Stimulated activated CD4-positive, alpha-beta T cell treated with anti-CD3 and anti-CD28 coated beads, Interleukin-15, amount 100 ng/mL, for 24 hours (primary cell): ENCODE measurements around the gene USP13.
"Not testable (repeated sequence)": the region's sequence is repeated elsewhere in the genome, so short reads cannot be mapped to it uniquely, and the experiment has no call there.

ENCODE experiments used
- DNase-seq: peaks from one replicate; pipeline ENCODE4 v3.0.0-alpha.2; 2020

USP13 gene

DNA sequence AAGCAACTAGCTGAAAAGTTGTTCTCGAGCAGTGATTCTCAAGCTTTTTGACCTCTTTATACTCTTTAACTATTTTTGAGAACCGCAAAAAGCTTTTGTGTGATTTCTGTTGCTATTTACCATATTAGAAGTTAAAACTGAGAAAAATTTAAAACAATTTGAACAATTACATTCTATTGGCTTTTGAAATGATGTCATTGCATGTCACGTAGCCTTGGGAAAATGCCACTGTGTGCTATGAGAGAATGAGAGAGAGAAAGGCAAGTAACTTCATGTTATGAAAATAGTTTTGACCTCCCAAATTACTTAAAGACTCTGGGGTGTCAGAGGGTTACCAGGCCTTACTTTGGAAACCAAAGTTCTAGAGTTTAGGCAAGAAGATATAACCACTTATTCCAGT lies 8.0 kb downstream of the USP13 start:
- DNase-seq = no peak

DNA sequence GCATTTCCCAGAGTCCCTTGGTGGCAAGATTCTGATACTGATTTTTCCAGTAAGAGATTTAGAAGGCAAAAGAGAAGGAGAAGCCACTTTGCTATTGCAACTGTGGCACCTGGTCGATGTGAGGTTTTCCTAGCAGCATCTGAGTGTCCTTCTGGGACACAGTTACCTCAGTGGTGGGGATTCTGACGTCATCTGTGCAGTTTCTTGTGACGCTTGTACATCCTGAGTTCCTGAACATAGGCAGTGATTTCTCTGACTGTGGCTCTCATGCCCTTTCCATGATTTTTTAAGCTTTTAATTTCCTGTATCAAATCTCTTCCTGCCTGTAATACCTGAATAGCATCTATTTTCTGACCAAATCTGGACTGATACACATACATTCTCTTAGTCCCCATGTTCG lies 8.9 kb downstream of the USP13 start:
- DNase-seq = no peak

DNA sequence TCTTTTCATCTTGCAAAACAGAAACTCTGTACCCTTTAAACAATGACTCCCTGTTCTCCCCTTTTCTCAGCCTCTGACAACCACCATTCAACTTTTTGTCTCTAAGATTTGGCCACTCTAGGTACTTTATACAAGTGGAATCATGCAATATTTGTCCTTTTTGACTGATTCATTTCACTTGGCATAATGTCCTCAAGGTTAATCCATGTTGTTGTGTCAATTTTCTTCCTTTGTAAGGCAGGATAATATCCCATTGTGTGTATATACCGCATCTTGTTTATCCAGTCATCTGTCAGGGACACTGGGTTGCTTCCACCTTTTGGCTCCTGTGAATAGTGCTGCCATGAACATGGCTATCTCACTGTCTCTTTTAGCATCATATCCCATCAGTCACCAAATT lies 10.3 kb downstream of the USP13 start:
- no peak for DNase-seq

DNA sequence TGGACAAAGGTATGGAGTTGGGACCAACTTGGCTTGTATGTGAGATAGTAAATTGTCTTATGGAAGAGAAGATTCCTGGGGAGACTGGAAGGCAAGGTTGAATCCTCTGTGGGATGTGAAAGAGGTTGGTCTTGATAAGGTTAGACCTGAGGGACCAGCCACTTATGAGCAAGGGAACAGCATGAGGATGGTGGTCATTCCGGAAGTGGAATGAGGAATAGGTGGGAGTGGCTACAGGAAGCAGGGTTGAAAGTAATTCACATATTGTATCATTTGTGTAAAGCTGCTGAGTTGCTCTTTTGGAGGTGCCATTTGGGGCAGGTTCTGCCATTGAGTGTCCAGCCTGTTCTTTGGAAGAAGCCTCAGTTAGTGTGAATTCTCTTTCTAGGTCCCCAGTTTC lies 13.2 kb downstream of the USP13 start:
- no peak for DNase-seq

DNA sequence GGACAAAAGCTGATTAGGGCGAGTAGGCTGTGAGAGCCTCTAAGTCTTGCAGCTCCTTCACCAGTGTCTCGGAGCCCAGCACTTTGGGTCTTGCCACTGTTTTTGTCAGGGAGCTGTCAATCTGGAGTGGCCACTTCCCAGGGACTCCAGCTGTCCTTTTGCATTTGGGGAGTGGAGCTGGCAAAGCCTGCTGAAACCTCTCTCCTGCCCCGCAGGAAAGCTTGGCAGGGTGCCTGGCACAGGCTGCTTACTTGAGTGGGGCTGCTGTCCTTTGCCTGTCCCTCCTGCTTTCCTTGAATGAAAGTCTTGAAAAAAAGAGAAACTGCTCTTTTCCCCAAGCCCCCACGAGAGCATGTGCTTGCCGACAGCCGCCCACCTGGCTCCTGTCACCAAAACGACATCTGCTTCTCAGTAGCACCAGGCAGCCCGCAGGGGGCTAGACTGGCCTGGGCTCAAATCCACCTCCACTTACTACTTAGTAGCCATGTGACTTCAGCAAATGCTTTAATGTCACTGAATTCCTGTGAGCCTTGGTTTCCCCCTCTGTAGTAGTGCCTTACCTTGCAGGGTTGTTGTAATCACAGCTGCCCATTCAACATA lies 13.7 kb downstream of the USP13 start:
- no peak for DNase-seq

DNA sequence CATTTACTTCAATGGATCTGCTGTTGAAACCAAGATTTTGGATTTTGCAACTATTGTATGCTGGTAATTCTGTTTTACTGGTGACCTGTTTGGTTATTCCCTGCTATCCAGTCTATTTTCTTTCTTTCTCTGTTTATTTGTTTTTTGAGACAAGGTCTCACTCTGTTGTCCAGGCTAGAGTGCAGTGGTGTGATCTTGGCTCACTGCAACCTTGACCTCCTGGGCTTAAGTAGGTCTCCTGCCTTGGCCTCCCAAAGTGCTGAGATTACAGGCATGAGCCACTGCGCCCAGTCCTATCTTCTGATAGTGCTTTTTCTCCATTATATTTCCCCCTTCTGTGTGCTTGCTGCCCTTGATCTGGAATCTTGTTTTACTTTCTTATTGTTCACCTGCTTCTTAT lies 15.6 kb downstream of the USP13 start:
- DNase-seq = no peak

DNA sequence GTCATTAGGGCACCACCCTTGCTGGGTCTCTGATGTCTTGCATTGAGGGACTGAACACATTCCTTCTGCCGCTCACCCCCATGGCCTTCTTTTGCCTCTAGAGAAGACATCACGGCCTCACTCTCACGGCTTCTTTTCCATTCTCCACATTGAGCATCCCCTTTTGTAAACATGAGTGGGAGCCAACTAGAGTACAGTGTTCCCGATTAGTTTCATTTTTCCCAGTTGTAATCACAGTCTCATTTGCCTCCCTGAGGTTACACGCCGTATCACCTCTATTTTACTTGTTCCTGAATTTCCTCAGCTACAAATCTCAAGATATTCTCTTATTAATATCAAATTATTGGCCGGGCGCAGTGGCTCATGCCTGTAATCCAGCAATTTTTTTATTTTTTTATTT lies 17.5 kb downstream of the USP13 start:
- DNase-seq = no peak

DNA sequence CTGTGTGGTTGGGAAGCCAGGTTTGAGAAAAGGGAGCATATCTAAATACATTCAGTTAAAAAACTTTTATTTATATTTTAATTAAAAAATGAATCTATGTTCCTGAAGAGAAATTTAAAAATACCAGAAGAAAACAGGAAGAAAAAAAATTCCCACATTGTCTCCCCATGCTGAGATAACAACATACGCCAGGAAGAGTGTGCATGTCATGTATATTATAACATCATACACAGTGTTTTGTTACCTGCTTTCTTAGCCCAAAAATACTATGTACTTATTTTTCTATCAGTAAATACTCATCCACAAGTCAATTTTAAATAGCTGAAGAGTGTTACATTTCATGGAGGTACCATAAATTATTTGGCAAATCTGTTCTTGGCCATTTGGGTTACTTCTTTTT lies 18.5 kb downstream of the USP13 start:
- DNase-seq = no peak

DNA sequence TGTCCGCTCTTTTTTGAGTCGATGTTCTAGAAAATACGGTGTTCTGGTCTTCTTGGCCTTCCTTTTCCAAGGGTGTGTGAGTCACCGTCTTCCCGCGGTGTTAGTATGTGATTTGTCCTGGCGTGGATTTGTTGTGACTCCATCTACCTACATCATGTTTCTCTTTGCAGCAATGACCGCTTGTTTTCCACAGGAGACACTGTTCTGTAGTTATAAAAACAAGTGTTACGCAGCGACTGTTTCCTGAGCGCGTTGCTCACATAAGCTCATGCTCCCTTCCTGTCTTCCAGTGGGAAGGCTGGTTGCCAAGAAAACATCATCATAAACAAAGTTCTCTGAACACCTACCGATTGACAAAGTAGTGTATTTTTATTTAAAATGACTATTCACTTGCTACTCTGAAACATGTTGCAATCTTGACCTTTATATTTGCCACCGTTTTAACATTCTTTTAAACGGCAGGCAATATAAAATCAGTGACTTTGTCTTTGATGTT lies 19.0 kb downstream of the USP13 start:
- DNase-seq = no peak

DNA sequence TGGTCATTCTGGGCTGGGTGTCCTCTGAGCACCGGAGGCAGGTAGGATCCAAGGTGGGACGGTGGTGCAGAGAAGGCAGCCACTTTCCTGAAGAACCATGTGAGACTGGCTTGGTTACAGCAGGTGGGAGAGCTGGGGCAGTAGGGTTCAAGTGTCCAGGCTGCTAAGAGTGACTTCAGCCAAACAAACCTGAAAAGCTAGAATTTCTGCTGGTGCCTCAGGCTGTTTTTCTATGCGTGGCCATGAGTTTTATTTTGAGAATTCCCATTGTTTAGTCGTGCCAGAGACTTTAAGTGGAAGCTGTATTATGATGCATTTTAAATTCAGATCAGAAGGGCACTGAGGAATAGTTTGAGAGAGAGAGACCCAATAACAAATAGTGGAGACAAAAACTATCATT lies 20.1 kb downstream of the USP13 start:
- no peak for DNase-seq

DNA sequence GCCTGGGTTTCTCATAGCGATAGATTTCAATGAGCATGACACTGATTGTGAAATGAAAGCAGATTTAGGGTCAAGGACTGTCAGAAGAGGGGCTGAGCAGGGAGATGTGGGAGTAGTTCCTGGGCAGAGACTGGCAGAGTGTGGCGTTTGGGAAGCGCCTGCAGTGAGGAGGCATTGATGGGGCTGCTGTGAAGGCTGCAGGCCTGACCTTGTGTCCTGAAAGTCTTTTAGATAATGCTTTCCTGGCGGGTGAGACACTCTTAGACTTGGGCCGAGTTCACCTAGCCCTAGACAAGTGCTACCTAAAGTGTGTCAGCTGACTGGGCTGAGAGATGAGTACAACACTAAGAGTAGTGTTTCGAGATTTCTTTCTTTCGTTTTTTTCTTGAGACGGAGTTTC lies 20.7 kb downstream of the USP13 start:
- no peak for DNase-seq

DNA sequence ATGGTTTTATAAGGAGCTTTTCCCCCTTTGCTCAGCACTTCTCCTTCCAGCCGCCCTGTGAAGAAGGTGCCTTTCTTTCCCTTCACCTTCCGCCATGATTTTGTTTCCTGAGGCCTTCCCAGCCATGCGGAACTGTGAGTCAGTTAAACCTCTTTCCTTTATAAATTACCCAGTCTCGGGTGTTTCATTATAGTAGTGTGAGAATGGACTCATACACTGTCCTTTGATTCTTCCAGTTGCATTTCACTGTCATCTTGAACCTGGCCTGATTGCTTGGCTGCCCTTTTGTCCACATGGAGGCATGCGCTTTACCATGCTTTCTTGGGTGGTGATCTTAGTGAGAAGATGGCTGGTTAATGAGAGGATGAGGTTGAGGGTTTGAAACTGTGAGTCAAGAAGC lies 23.2 kb downstream of the USP13 start:
- no peak for DNase-seq

DNA sequence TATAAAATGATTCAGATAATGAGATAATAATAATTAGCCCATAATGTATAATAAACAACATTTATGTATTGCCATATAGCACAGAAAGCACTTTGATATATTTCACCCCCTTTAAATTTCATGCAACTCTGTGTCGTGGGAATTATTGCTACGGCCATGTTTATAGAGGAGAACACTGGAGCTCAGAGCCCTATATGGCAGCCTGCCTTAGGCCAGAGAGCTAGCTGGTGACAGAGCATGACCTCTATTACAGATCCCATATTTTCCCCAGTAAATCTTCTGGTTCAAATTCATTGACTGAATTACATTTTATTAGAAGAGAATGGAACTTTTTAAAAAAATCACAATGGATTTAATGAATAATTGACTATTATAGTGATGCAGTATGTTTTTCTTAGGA lies 25.0 kb downstream of the USP13 start:
- DNase-seq = no peak

DNA sequence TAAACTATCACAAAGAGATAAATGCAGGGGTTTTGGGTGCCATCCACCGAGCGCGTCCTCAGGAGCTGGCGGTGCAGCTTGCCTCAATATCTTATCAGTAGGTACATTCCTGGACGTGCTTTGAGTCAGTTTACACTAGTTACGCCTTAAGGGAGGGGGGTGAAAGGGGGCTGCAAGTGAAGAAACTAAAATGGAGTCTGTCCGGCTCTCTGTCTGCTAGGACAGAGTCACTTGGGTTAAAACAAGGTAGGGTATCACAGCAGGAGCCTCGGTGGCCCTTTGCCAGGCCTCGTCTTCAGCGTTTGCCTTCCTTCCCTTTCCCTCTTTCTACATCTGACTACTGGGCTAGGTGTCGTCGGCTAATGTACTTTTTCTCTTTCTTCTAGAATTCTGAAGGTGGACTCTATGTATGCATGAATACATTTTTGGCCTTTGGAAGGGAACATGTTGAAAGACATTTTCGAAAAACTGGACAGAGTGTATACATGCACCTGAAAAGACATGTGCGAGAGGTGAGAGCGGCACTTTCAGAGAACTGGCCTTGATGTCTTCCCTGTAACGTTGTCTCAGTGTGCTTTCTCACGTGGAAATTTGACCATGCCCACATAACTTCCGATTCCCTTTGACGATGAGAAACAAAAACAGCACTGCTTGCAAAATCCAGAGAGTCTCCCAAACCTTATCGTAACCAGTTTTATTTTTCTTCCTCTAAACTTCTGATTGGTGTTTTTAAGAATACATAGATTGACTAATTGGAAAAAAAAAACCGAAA lies 28.8 kb downstream of the USP13 start:
- no peak for DNase-seq

DNA sequence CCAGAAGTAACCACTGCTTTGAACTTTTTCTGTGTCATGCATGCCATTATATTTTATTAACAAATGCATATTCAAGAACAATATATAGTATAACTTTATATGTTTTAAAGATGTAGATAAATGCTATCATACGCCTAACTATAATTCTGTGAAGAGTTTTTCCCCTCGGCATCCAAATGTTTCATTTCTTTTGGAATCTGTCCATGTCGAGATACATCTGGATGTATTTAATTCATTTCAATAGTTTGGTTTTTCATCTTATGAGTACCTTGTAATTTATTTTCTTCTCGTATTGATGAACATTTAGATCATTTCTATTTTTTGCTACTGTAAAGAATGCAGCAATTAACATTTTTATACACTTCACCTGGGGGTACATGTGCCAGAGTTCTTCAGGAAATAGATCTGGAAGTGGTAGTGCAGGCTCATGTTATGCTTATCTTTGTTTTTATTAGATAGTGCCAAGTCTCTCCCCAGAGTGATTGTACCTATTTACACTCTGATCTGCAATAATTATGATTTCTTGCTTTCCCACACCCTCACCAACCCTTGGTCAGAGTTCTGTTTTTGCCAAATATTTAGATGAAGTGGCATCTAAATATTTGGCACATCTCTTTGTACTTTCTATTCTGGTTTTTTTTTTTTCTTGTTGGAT lies 29.7 kb downstream of the USP13 start:
- no peak for DNase-seq

DNA sequence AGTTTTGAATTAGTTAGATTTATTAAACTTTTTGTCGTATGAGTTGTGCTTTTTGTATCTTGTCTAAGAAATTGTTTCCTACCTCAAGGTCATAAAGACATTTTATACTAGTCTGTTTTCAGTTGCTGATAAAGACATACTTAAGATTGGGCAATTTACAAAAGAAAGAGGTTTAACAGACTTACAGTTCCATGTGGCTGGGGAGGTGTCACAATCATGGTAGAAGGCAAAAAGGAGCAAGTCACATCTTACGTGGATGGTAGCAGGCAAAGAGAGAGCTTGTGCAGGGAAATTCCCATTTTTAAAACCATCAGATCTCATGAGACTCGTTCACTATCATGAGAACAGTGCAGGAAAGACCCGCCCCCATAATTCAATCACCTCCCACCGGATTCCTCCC lies 30.4 kb downstream of the USP13 start:
- DNase-seq = not testable (repeated sequence)

DNA sequence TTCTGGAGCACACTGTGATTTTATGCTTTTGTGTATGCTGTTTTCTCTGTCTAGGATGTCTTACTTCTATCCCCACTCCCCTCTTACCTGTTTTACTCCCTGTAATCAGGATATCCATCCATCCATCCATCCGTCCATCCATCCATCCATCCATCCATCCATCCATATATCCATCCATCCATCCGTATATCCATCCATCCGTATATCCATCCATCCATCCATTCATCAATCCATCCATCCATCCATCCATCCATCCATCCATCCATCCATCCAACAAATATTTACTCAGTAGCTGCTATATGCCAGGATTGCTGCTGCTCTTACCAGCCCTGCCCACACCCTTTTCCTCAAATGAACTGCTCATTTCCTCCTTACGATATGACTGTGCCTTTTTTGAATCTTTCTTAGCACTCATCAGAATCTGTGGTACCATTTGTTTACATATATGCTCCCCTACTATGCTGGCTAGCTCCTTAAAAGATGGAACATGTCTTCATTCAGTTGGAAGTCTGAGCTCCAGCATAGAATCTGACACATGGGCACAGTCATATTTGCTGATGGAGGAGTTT lies 35.2 kb downstream of the USP13 start:
- DNase-seq = no peak

DNA sequence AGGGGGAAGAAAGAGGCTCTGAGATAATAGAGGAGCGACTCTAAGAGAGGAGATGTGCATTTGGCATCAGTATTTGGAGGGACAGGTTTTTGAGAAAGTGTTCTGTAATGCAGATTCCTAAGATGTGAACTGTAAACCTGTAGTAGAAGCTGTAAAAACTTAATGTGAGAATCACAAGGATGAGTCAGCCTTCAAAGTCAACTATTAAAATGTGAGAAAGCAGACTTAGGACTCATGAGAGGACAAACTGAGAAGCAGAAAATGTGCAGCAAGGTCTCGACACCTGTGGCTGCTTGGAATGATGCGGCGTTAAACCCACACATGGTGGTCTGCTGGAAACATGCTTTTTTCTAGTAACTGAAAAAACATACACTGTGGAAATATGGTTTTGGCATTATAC lies 36.0 kb downstream of the USP13 start:
- DNase-seq = no peak

DNA sequence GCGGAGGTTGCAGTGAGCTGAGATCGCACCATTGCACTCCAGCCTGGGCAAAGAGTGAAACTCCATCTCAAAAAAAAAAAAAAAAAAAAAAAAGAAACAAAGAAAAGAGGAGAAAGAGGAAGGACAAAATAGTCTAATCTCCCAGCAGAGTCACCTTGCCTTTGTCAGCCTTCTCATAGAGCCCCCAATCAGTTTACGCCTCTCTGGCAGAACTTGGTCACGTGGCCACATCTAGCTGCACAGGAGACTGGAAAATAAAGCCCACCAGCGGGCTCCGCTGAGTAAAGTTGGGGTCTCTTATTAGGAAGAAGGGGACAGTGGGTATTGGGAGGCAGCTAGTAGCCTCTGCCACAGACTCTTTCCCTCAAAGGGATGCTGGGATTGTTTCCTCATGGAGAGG lies 41.9 kb downstream of the USP13 start:
- no peak for DNase-seq

DNA sequence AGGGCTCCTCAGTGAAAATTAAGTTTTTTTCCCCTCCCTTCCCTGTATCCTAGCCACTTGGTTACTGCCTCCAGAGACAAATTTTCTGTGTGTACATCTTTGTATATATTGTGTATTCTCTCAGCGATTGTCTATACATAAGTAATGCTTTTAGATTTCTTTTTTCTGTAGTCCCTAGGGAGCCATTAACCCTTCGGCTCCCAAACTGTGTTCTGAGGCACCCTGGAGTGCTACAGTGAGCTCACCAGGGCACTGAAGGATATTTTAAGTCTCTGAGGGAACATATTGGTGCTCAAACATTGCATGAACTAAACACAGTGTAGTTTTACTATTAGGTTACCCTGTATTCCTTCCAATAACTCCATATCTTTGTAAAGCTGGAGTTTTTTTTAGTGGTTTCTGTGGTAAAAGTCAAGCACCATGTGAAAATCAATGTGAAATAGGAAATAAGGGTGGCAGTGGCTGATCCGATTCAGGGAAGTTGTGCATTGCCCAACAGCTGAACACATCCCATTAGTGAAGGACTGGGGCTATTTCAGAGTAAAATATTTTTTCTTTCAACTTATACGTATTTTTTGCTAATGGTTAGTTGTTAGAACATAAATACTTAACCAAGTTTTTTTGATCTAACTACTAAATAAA lies 43.0 kb downstream of the USP13 start:
- DNase-seq = no peak

DNA sequence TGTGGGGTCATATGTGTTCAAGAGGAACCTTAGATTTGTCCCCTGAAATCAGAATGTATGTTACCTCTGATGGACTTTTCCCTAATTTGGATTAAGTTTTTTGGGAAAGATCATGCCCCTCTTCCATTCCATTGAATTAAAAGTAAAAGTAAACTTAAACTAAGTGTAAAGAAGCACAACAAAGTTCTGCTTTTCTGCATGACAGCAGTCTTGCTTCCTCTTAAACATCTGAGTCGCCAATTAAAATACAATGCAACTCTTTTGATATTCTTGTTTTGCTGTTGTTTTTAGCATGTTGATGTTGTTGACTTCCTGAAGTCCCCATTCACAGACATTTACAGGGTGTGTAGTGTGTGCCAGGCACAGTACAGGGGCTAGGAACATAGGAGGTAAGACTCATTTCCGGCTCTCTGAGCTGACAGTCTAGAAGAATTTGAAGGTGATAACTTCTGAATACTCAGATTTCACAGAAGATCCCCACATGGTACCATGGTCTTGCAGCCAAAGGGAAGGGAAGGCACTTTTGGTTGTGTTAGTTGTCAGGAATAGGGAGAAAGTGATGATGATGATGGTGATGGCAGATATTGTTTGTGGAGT lies 45.0 kb downstream of the USP13 start:
- no peak for DNase-seq

DNA sequence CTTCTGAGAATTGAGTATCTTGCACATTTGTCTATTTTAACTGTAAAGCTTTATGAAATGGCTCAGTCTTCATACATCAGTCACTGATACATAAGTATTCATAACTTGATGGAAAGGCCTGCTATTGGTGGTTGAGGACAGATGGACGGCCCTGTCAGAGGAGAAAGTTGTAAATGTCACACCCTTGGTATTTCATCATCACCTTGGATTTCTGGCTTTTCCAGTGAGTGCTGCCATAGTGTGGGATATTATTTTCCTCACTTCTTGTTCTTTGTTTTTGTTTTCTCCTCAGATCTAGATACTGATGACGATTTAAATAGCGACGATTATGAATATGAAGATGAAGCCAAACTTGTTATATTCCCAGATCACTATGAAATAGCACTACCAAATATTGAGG lies 47.9 kb downstream of the USP13 start:
- DNase-seq = no peak
